ENCODE results near the gene HTRA3. TPM values are rescaled to one million over a fixed set of nuclear protein-coding genes. Genes with fewer than 3 reads are reported as not detected.

HTRA3 gene
- total and polyA plus RNA-seq, 4 experiments from 2014 or later = not detected

- H3K4me3 Mint-ChIP-seq = no peak overlapping the region
- intact Hi-C loops (cut with micrococcal nuclease) = no loop called here
- H3K4me1 Mint-ChIP-seq = no peaks in the 10 kb centered on the region
- ChIA-PET CTCF (ENCODE audit: partially characterized antibody) (no interaction called here), POLR2A (ENCODE audit: partially characterized antibody) (no interaction called here)
- no peaks in the 10 kb centered on the region for H3K9me3 Mint-ChIP-seq
- H3K27ac Mint-ChIP-seq = no peak overlapping the region
- no peaks in the 10 kb centered on the region for H3K36me3 Mint-ChIP-seq
- no peak for DNase-seq
- Histone ChIP-seq H3K36me3 (ENCODE audit: insufficient read depth, low read length) (no peaks in the 10 kb centered on the region), H3K4me1 (ENCODE audit: insufficient read depth, low read length) (no peaks in the 10 kb centered on the region), H3K27ac (ENCODE audit: low read depth, low read length) (no peak overlapping the region), H3K4me3 (ENCODE audit: low read length in 2 of 2) (no peak overlapping the region), H3K9me3 (ENCODE audit: control insufficient read depth in 1 of 2, low read length in 2 of 2) (no peaks in the 10 kb centered on the region), H3K27me3 (ENCODE audit: insufficient read depth, low read length) (peaks cover 3% of the 10 kb centered on the region)
- peaks cover 19 to 30% of the 10 kb centered on the region in 2 donors for H3K27me3 Mint-ChIP-seq
Measured at GRCh38 chr4:8270912-8271815, 1.6 kb downstream of the HTRA3 start.

GRCh38 chr4:8271821-8272220 is 2.3 kb downstream of the HTRA3 start:
- no peak for DNase-seq
- Mint-ChIP-seq H3K27me3 (peaks cover 18 to 26% of the 10 kb centered on the region in 2 donors), H3K9me3 (no peaks in the 10 kb centered on the region), H3K27ac (no peak overlapping the region), H3K4me1 (no peaks in the 10 kb centered on the region), H3K4me3 (no peak overlapping the region), H3K36me3 (no peaks in the 10 kb centered on the region)
- Histone ChIP-seq H3K36me3 (ENCODE audit: insufficient read depth, low read length) (no peaks in the 10 kb centered on the region), H3K27me3 (ENCODE audit: insufficient read depth, low read length) (peaks cover 3% of the 10 kb centered on the region), H3K4me3 (ENCODE audit: low read length in 2 of 2) (no peak overlapping the region), H3K4me1 (ENCODE audit: insufficient read depth, low read length) (no peaks in the 10 kb centered on the region), H3K27ac (ENCODE audit: low read depth, low read length) (no peak overlapping the region), H3K9me3 (ENCODE audit: control insufficient read depth in 1 of 2, low read length in 2 of 2) (no peaks in the 10 kb centered on the region)
- CTCF ChIA-PET (ENCODE audit: partially characterized antibody) = no interaction called here
- intact Hi-C loops (cut with micrococcal nuclease) = no loop called here
- POLR2A ChIA-PET (ENCODE audit: partially characterized antibody) = no interaction called here

GRCh38 chr4:8272472-8273428 is 3.2 kb downstream of the HTRA3 start:
- Mint-ChIP-seq H3K9me3 (no peaks in the 10 kb centered on the region), H3K27ac (no peak overlapping the region), H3K4me1 (no peaks in the 10 kb centered on the region), H3K4me3 (no peak overlapping the region), H3K36me3 (no peaks in the 10 kb centered on the region), H3K27me3 (peaks cover 16 to 25% of the 10 kb centered on the region in 2 donors)
- ChIA-PET CTCF (ENCODE audit: partially characterized antibody) (no interaction called here), POLR2A (ENCODE audit: partially characterized antibody) (no interaction called here)
- H3K9me3 ChIP-seq (ENCODE audit: control insufficient read depth in 1 of 2, low read length in 2 of 2) = no peaks in the 10 kb centered on the region
- no peak for DNase-seq
- H3K27me3 ChIP-seq (ENCODE audit: insufficient read depth, low read length) = peaks cover 3% of the 10 kb centered on the region
- intact Hi-C loops (cut with micrococcal nuclease) = no loop called here
- H3K4me3 ChIP-seq (ENCODE audit: low read length in 2 of 2) = no peak overlapping the region
- H3K27ac ChIP-seq (ENCODE audit: low read depth, low read length) = no peak overlapping the region
- H3K36me3 ChIP-seq (ENCODE audit: insufficient read depth, low read length) = no peaks in the 10 kb centered on the region
- no peaks in the 10 kb centered on the region for H3K4me1 ChIP-seq (ENCODE audit: insufficient read depth, low read length)

GRCh38 chr4:8273450-8273849 is 3.9 kb downstream of the HTRA3 start:
- intact Hi-C loops (cut with micrococcal nuclease) = no loop called here
- POLR2A ChIA-PET (ENCODE audit: partially characterized antibody) = no interaction called here

GRCh38 chr4:8274066-8274652 is 4.6 kb downstream of the HTRA3 start:
- Mint-ChIP-seq H3K4me1 (no peaks in the 10 kb centered on the region), H3K27me3 (peaks cover 7 to 17% of the 10 kb centered on the region in 2 donors), H3K27ac (no peak overlapping the region), H3K36me3 (no peaks in the 10 kb centered on the region), H3K4me3 (no peak overlapping the region), H3K9me3 (no peaks in the 10 kb centered on the region)
- intact Hi-C loops (cut with micrococcal nuclease) = no loop called here
- CTCF ChIA-PET (ENCODE audit: partially characterized antibody) = no interaction called here
- Histone ChIP-seq H3K36me3 (ENCODE audit: insufficient read depth, low read length) (no peaks in the 10 kb centered on the region), H3K27me3 (ENCODE audit: insufficient read depth, low read length) (peaks cover 1% of the 10 kb centered on the region), H3K9me3 (ENCODE audit: control insufficient read depth in 1 of 2, low read length in 2 of 2) (no peaks in the 10 kb centered on the region), H3K4me3 (ENCODE audit: low read length in 2 of 2) (no peak overlapping the region), H3K4me1 (ENCODE audit: insufficient read depth, low read length) (no peaks in the 10 kb centered on the region), H3K27ac (ENCODE audit: low read depth, low read length) (no peak overlapping the region)
- no peak for DNase-seq
- POLR2A ChIA-PET (ENCODE audit: partially characterized antibody) = no interaction called here

More at GRCh38 chr4:8273450-8273849, 3.9 kb downstream of the HTRA3 start:
- Histone ChIP-seq H3K36me3 (ENCODE audit: insufficient read depth, low read length) (no peaks in the 10 kb centered on the region), H3K27ac (ENCODE audit: low read depth, low read length) (no peak overlapping the region), H3K27me3 (ENCODE audit: insufficient read depth, low read length) (peaks cover 3% of the 10 kb centered on the region), H3K4me1 (ENCODE audit: insufficient read depth, low read length) (no peaks in the 10 kb centered on the region), H3K9me3 (ENCODE audit: control insufficient read depth in 1 of 2, low read length in 2 of 2) (no peaks in the 10 kb centered on the region), H3K4me3 (ENCODE audit: low read length in 2 of 2) (no peak overlapping the region)
- H3K36me3 Mint-ChIP-seq = no peaks in the 10 kb centered on the region
- H3K27ac Mint-ChIP-seq = no peak overlapping the region
- H3K9me3 Mint-ChIP-seq = no peaks in the 10 kb centered on the region
- no peaks in the 10 kb centered on the region for H3K4me1 Mint-ChIP-seq
- CTCF ChIA-PET (ENCODE audit: partially characterized antibody) = no interaction called here
- H3K4me3 Mint-ChIP-seq = no peak overlapping the region
- no peak for DNase-seq
- peaks cover 14 to 22% of the 10 kb centered on the region in 2 donors for H3K27me3 Mint-ChIP-seq

GRCh38 chr4:8274765-8275547 is 5.4 kb downstream of the HTRA3 start:
- no peaks in the 10 kb centered on the region for H3K4me1 Mint-ChIP-seq
- Histone ChIP-seq H3K9me3 (ENCODE audit: control insufficient read depth in 1 of 2, low read length in 2 of 2) (no peaks in the 10 kb centered on the region), H3K27ac (ENCODE audit: low read depth, low read length) (no peak overlapping the region), H3K4me1 (ENCODE audit: insufficient read depth, low read length) (no peaks in the 10 kb centered on the region), H3K4me3 (ENCODE audit: low read length in 2 of 2) (no peak overlapping the region), H3K36me3 (ENCODE audit: insufficient read depth, low read length) (no peaks in the 10 kb centered on the region), H3K27me3 (ENCODE audit: insufficient read depth, low read length) (no peaks in the 10 kb centered on the region)
- DNase-seq = no peak
- ChIA-PET POLR2A (ENCODE audit: partially characterized antibody) (no interaction called here), CTCF (ENCODE audit: partially characterized antibody) (no interaction called here)
- H3K27ac Mint-ChIP-seq = no peak overlapping the region
- no peaks in the 10 kb centered on the region for H3K9me3 Mint-ChIP-seq
- peaks cover 7 to 17% of the 10 kb centered on the region in 2 donors for H3K27me3 Mint-ChIP-seq
- H3K36me3 Mint-ChIP-seq = no peaks in the 10 kb centered on the region
- no peak overlapping the region for H3K4me3 Mint-ChIP-seq
- intact Hi-C loops (cut with micrococcal nuclease) = no loop called here
